Measurements from ENCODE around the gene AKIP1.

AKIP1 gene

GRCh38 chr11:8962841-8963240, 51.9 kb downstream of the AKIP1 start:
- no peak for DNase-seq

DNA sequence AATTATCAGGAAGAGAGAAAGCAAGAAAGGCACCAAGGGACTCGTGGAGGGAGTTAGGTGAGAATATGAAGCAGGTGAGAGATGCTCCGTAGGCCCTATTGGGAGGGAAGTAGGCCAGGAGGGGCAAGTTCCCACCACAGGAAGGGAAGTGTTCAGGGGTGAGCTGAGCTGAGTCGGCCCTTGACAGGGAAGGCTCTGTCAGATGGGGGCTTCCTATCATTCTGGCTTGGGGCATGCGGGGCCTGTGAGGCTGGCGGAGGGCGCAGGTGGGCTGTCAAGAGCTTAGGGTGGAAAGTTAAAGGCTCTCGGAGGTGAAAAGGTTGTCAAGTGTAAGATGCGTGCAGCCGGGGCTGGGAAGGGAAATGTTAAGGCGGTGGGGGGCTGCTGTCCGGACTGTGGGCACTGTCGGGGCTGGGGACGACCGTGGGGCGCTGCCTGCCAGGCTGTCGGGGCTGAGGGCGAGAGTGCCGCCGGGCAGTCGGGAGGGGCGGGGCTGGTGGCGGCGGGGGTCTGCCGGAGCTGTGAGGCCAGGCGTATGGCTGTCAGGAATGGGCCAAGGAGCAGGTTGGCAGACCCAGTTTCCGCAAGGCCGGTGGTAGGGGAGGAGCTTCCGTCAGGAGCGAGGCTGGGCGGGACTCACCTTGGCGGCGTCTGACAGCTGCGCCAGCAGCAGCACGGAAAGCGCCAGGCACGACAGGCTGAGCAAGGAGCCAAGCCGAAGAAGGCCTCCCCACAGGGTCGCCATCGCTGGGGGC, 52.8 kb downstream of the AKIP1 start:
- DNase-seq, result peak; percentile 84 to 96

DNA sequence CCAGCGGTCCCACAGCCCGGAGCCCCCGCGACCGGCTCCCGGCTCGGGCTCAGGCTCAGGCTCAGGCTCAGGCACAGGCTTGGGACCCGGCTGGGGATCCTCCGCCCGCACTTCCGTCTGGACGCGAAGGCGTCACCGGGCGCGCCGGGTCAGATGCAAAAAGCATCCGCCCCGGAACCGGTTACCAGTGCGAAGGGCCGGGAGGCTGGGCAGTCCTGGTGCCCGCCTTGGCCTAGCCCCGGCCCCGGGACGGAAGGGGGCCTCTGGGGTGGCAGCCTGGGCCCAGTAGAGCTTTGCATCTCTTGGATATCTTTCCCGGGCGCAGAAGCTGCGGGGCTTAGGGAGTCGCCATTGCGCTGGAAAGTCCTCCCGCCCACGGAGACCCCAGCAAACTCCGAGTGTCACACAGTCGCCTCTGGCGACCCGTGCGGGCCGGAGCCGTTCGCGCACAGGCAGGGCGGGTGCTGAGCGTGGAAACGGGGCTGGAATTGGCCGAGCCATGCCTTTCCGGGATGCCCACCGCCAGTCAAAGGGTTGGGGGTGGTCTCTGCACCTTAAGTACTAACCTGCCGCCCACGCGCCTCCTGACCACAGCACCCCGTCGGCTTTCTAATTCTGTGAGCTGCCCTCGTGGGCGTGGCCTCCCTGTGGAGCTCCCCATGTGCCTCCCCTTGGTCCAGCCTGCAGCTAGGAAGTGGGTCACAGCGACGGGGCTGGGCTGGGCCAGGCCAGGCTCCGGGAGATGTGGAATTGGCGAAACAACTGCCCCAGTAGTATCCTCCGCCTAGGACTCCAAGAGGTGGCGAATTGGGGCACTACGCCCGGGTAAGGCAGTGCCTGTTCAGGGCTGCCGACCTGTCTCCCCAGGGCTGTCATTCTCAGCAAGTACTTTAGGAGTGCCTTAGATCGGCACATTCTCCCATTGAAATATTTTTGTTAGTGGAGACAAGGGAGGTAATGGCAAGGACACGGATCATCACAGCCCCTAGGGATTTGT, 53.6 kb downstream of the AKIP1 start, which contains the start of gene TMEM9B:
TSS of gene TMEM9B (minus strand) at position 119 of the 997 bp plus-strand sequence. CDS start 129 bp downstream, outside the sequence.
- DNase-seq, result peak; percentile 85 to 96

GRCh38 chr11:8967184-8967583, 56.2 kb downstream of the AKIP1 start:
- no peak for DNase-seq

Measured in NCI-H187 (cell line).